Hepatocyte (in vitro differentiated cells): ENCODE results near the gene CDS2.

ENCODE experiments used
- EZH2phosphoT487 ChIP-seq: fragments of 200-600 bp; sonication (generic); IDR thresholded peaks from one replicate; pipeline ENCODE4 v1.6.1; 2018; ENCODE audit warnings: antibody characterized with exemption, mild to moderate bottlenecking, low read depth, moderate library complexity; ENCODE audit not compliant: unreplicated experiment, severe bottlenecking
- TF ChIP-seq, protein P1 (sequence below): fragments of 200-600 bp; sonication (generic); IDR thresholded peaks from 2 replicates; pipeline ENCODE4 v1.5.1; 2016; ENCODE audit warnings: antibody characterized with exemption, mild to moderate bottlenecking; ENCODE audit not compliant: poor library complexity

DNA sequence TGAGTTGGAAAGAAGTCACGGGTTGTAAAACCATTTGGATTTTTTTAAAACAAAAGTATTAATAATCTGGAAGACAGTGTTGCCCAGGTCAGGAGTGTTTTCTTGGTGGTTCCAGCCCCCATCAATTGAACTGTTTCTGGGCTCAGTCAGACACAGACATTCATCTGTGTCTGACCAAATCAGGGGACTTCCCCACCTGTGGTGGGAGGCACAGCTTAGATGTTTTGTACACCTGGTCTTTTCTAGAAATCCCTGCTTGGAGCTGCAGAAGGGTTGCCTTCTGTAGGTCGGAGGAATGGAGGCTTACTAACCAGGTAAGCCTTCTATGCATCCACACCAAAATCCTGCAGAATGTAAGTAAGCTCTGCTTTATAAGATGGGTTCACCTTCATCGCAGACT, 63.6 kb downstream of the CDS2 start:
- TF ChIP-seq, protein P1, sequence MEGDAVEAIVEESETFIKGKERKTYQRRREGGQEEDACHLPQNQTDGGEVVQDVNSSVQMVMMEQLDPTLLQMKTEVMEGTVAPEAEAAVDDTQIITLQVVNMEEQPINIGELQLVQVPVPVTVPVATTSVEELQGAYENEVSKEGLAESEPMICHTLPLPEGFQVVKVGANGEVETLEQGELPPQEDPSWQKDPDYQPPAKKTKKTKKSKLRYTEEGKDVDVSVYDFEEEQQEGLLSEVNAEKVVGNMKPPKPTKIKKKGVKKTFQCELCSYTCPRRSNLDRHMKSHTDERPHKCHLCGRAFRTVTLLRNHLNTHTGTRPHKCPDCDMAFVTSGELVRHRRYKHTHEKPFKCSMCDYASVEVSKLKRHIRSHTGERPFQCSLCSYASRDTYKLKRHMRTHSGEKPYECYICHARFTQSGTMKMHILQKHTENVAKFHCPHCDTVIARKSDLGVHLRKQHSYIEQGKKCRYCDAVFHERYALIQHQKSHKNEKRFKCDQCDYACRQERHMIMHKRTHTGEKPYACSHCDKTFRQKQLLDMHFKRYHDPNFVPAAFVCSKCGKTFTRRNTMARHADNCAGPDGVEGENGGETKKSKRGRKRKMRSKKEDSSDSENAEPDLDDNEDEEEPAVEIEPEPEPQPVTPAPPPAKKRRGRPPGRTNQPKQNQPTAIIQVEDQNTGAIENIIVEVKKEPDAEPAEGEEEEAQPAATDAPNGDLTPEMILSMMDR, result no peak
- TF ChIP-seq EZH2phosphoT487, result no peak
